ENCODE results near the gene ALK. TPM values are rescaled to one million over a fixed set of nuclear protein-coding genes. Genes with fewer than 3 reads are reported as not detected.

Gene ALK
- total and polyA plus RNA-seq, 2 donors (not counting 1 experiment from before 2014, with no cell fraction given) = not detected

DNA sequence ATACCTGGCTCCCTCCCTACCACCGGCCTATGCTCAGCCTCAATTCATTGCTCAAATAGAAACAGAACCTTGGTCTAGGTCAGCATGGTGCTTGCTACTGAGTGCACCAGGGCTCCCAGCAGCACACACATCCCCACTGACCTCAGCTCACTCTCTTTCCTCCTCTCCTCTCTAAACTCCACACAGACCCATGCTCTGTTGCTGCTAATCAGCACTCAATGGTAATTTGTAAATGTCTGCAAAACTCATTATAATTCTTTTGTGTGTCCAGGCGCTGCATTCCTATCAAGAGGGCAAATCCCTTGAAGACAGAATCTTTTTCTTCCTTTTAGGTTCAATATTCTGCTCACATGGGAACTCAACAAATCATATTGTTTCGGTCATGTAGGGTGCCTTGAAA is 424.0 kb downstream of the ALK start:
- WGBS (ENCODE audit: insufficient coverage) = 100% methylated on average over 1 of the region's 3 CpGs
- no peak overlapping the region for H3K9ac ChIP-seq (ENCODE audit: low read length)
- H3K4me3 ChIP-seq (ENCODE audit: control extremely low read depth in 1 of 5, extremely low read depth in 1 of 5, insufficient read depth in 1 of 5, low read depth in 2 of 5, low read length in 4 of 5) = no peak overlapping the region
- no peaks in the 10 kb centered on the region for H3K4me1 ChIP-seq (ENCODE audit: control insufficient read depth in 2 of 2, insufficient read depth in 2 of 2, low read length in 2 of 2)
- no peak for TF ChIP-seq EZH2 (IDR thresholded peaks at IDR 0.05; ENCODE audit: borderline replicate concordance, insufficient read depth, low read depth, low read length, poor library complexity, severe bottlenecking)
- TF ChIP-seq, protein P1, sequence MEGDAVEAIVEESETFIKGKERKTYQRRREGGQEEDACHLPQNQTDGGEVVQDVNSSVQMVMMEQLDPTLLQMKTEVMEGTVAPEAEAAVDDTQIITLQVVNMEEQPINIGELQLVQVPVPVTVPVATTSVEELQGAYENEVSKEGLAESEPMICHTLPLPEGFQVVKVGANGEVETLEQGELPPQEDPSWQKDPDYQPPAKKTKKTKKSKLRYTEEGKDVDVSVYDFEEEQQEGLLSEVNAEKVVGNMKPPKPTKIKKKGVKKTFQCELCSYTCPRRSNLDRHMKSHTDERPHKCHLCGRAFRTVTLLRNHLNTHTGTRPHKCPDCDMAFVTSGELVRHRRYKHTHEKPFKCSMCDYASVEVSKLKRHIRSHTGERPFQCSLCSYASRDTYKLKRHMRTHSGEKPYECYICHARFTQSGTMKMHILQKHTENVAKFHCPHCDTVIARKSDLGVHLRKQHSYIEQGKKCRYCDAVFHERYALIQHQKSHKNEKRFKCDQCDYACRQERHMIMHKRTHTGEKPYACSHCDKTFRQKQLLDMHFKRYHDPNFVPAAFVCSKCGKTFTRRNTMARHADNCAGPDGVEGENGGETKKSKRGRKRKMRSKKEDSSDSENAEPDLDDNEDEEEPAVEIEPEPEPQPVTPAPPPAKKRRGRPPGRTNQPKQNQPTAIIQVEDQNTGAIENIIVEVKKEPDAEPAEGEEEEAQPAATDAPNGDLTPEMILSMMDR (IDR thresholded peaks at IDR 0.05) = no peak
- Mint-ChIP-seq H3K4me3 (no peak overlapping the region), H3K4me1 (no peaks in the 10 kb centered on the region), H3K27me3 (peaks cover 4% of the 10 kb centered on the region), H3K27ac (no peak overlapping the region), H3K9me3 (ENCODE audit: insufficient read depth) (no peaks in the 10 kb centered on the region)
- no peak for ATAC-seq (ENCODE audit: low read depth)
- ChIA-PET POLR2A (no interaction called here), CTCF (no interaction called here)
- no peak for DNase-seq
- H3K27me3 ChIP-seq (replicated peaks in 1 of 4; ENCODE audit: control extremely low read depth in 1 of 4, control insufficient read depth in 3 of 4, insufficient read depth in 4 of 4, low read length in 3 of 4) = peaks cover 0 to 3% (median 1%) of the 10 kb centered on the region in 4 experiments
- H3K36me3 ChIP-seq (replicated peaks in 1 of 2; ENCODE audit: control extremely low read depth in 1 of 2, control insufficient read depth in 1 of 2, extremely low read depth in 1 of 2, insufficient read depth in 2 of 2, low read length in 1 of 2) = no peaks in the 10 kb centered on the region
- H3K4me2 ChIP-seq (replicated peaks; ENCODE audit: low read depth, low read length, poor library complexity, severe bottlenecking) = no peak overlapping the region
- H3K79me2 ChIP-seq (ENCODE audit: control insufficient read depth, insufficient read depth, low read length) = no peaks in the 10 kb centered on the region
- no peaks in the 10 kb centered on the region for H3K9me3 ChIP-seq (ENCODE audit: control extremely low read depth in 1 of 3, control insufficient read depth in 2 of 3, insufficient read depth in 1 of 3, low read length in 2 of 3)
- H2AFZ ChIP-seq (ENCODE audit: insufficient read depth, low read depth, low read length, poor library complexity, severe bottlenecking) = no peak overlapping the region
- no peak overlapping the region for H3K27ac ChIP-seq (ENCODE audit: low read length in 2 of 2)
- no peaks in the 10 kb centered on the region for H4K20me1 ChIP-seq (ENCODE audit: control insufficient read depth, insufficient read depth, low read length, poor library complexity, severe bottlenecking)
- intact Hi-C loops (cut with micrococcal nuclease) = no loop called here

GRCh38 chr2:29496198-29496597 is 425.2 kb downstream of the ALK start:
- H3K27me3 Mint-ChIP-seq = peaks cover 4% of the 10 kb centered on the region
- no peaks in the 10 kb centered on the region for H3K4me1 Mint-ChIP-seq
- Histone ChIP-seq H3K4me2 (replicated peaks; ENCODE audit: low read depth, low read length, poor library complexity, severe bottlenecking) (no peak overlapping the region), H3K36me3 (replicated peaks in 1 of 2; ENCODE audit: control extremely low read depth in 1 of 2, control insufficient read depth in 1 of 2, extremely low read depth in 1 of 2, insufficient read depth in 2 of 2, low read length in 1 of 2) (no peaks in the 10 kb centered on the region), H2AFZ (ENCODE audit: insufficient read depth, low read depth, low read length, poor library complexity, severe bottlenecking) (no peak overlapping the region), H3K4me3 (ENCODE audit: control extremely low read depth in 1 of 5, extremely low read depth in 1 of 5, insufficient read depth in 1 of 5, low read depth in 2 of 5, low read length in 4 of 5) (no peak overlapping the region), H4K20me1 (ENCODE audit: control insufficient read depth, insufficient read depth, low read length, poor library complexity, severe bottlenecking) (no peaks in the 10 kb centered on the region), H3K9ac (ENCODE audit: low read length) (no peak overlapping the region), H3K27me3 (replicated peaks in 1 of 4; ENCODE audit: control extremely low read depth in 1 of 4, control insufficient read depth in 3 of 4, insufficient read depth in 4 of 4, low read length in 3 of 4) (no peaks in the 10 kb centered on the region), H3K4me1 (ENCODE audit: control insufficient read depth in 2 of 2, insufficient read depth in 2 of 2, low read length in 2 of 2) (no peaks in the 10 kb centered on the region), H3K27ac (ENCODE audit: low read length in 2 of 2) (no peak overlapping the region), H3K79me2 (ENCODE audit: control insufficient read depth, insufficient read depth, low read length) (no peaks in the 10 kb centered on the region), H3K9me3 (ENCODE audit: control extremely low read depth in 1 of 3, control insufficient read depth in 2 of 3, insufficient read depth in 1 of 3, low read length in 2 of 3) (no peaks in the 10 kb centered on the region)
- DNase-seq (no peak), ATAC-seq (ENCODE audit: low read depth) (no peak)
- no peak overlapping the region for H3K4me3 Mint-ChIP-seq
- no peak for TF ChIP-seq EZH2 (IDR thresholded peaks at IDR 0.05; ENCODE audit: borderline replicate concordance, insufficient read depth, low read depth, low read length, poor library complexity, severe bottlenecking)
- POLR2A ChIA-PET = no interaction called here
- H3K27ac Mint-ChIP-seq = no peak overlapping the region
- 60% methylated on average over 1 of the region's 1 CpG for WGBS (ENCODE audit: insufficient coverage)
- CTCF ChIA-PET = no interaction called here
- intact Hi-C loops (cut with micrococcal nuclease) = no loop called here
- H3K9me3 Mint-ChIP-seq (ENCODE audit: insufficient read depth) = no peaks in the 10 kb centered on the region
